K562 (cell line): ENCODE measurements around the gene DALRD3. TPM values are rescaled to one million over a fixed set of nuclear protein-coding genes. Genes with fewer than 3 reads are reported as not detected.

Source experiments
- ATF7 ChIP-seq: fragments of 450-650 bp; IDR thresholded peaks from 2 replicates; pipeline ENCODE4 v1.7.1; 2014; ENCODE audit warnings: mild to moderate bottlenecking, moderate library complexity
- C11orf30 ChIP-seq: fragments of 450-650 bp; IDR thresholded peaks from 2 replicates; pipeline ENCODE4 v1.6.1; 2016; ENCODE audit warnings: low read depth, mild to moderate bottlenecking
- CXXC5 ChIP-seq: fragments of 250-450 bp; sonication (Bioruptor Pico); IDR thresholded peaks from 2 replicates; pipeline ENCODE4 v1.8.0; 2022; ENCODE audit warnings: inconsistent platforms, mild to moderate bottlenecking, moderate library complexity
- FOS ChIP-seq: IDR thresholded peaks from 3 replicates; pipeline ENCODE4 v1.6.1; 2011; ENCODE audit not compliant: insufficient read length; ENCODE audit errors: extremely low read depth
- JUN ChIP-seq, 2 experiments: sonication (generic) in 1 of 2; formaldehyde crosslinking in 1 of 2; IDR thresholded peaks; 2 replicates each; pipeline versions ENCODE4 v1.6.1 to v1.8.0; 2012 to 2022; ENCODE audit warnings: borderline replicate concordance in 2 of 2, mild to moderate bottlenecking in 2 of 2, improper control_type of control experiment in 1 of 2, low read depth in 1 of 2, low read length in 1 of 2, missing genetic modification reagents in 1 of 2
- LCOR ChIP-seq: sonication (generic); formaldehyde crosslinking; IDR thresholded peaks from 2 replicates; pipeline ENCODE4 v1.8.0; 2022; ENCODE audit warnings: mild to moderate bottlenecking, missing genetic modification reagents
- MAZ ChIP-seq, 2 experiments: fragments of 450-650 bp in 1 of 2; sonication (generic) in 1 of 2; formaldehyde crosslinking; IDR thresholded peaks in 1 of 2; conservative IDR thresholded peaks in 1 of 2; 2 replicates each; pipeline versions ENCODE4 v1.4.0 to v1.5.0; 2020; ENCODE audit warnings: mild to moderate bottlenecking in 1 of 2, missing genetic modification reagents in 1 of 2
- NEUROD1 ChIP-seq: fragments of 150-350 bp; IDR thresholded peaks from 2 replicates; pipeline ENCODE4 v1.6.1; 2014; ENCODE audit warnings: borderline replicate concordance, low read length, low read depth; ENCODE audit not compliant: partially characterized antibody
- NFXL1 ChIP-seq: fragments of 450-650 bp; formaldehyde crosslinking; IDR thresholded peaks from 2 replicates; pipeline ENCODE4 v1.4.0; 2021; ENCODE audit warnings: mild to moderate bottlenecking
- RCOR1 ChIP-seq, 2 experiments: IDR thresholded peaks; 2 replicates each; pipeline ENCODE4 v1.6.1; 2012; ENCODE audit warnings: low read depth in 2 of 2, low read length in 2 of 2, borderline replicate concordance in 1 of 2, improper control_type of control experiment in 1 of 2
- SAFB2 ChIP-seq: fragments of 200-400 bp; formaldehyde crosslinking; IDR thresholded peaks from 2 replicates; pipeline ENCODE4 v1.6.1; 2018; ENCODE audit warnings: borderline replicate concordance, low read length, low read depth, moderate library complexity; ENCODE audit not compliant: severe bottlenecking
- TBP ChIP-seq: optimal IDR thresholded peaks from 2 replicates; pipeline ENCODE3; 2011; ENCODE audit warnings: low read depth, low read length, improper control_type of control experiment
- XRCC5 ChIP-seq: fragments of 200-400 bp; formaldehyde crosslinking; IDR thresholded peaks from 2 replicates; pipeline ENCODE4 v1.6.1; 2017; ENCODE audit warnings: low read depth, mild to moderate bottlenecking, low read length
- ZBTB7A ChIP-seq: IDR thresholded peaks from 2 replicates; pipeline ENCODE4 v1.6.1; 2011; ENCODE audit warnings: low read depth, mild to moderate bottlenecking, low read length, moderate library complexity, borderline replicate concordance; ENCODE audit not compliant: control insufficient read depth
- ZNF764 ChIP-seq: fragments of 250-450 bp; sonication (Bioruptor Pico); IDR thresholded peaks from 2 replicates; pipeline ENCODE4 v1.4.0; 2020; ENCODE audit warnings: low read depth, mild to moderate bottlenecking, moderate library complexity
- polyA plus RNA-seq, 8 experiments: library from polyadenylated mRNA; depleted of rRNA in 4 of 8; stranded (reverse) in 5 of 8; unstranded in 3 of 8; fragments of >200 nt; fragmentation: Nextera tagmentation in 2 of 8; fragmentation: Illumina TruSeq in 1 of 8; extraction: Ambion mirVana in 2 of 8; extraction: Trizol in 1 of 8; gene quantifications; 2 replicates each; pipeline versions ENCODE4 v1.2.1 to v1.2.3, GENCODE V29; 2011 to 2014; ENCODE audit warnings: inconsistent platforms in 1 of 8, missing spikeins in 1 of 8
- total RNA-seq, 7 experiments: library from RNA; depleted of rRNA in 6 of 7; stranded (reverse); fragments of >200 nt in 6 of 7; fragmentation: Illumina TruSeq in 2 of 7; extraction: Trizol in 2 of 7; gene quantifications; 2 replicates each; pipeline versions ENCODE4 v1.2.1 to v1.2.3, GENCODE V29; 2011 to 2021; ENCODE audit warnings: low replicate concordance in 1 of 7
- TF ChIP-seq, protein P1 (sequence below), 2 experiments: fragments of 450-650 bp; IDR thresholded peaks; 2 replicates each; pipeline ENCODE4 v1.6.1; 2016; ENCODE audit warnings: mild to moderate bottlenecking in 2 of 2, borderline replicate concordance in 1 of 2, low read depth in 1 of 2, moderate library complexity in 1 of 2

Gene DALRD3
- total and polyA plus RNA-seq, 9 of the 15 experiments (the other 6 are each of a cell fraction or from before 2014, with no cell fraction given): 6.6 to 31.3 (median 14.4) TPM

DNA sequence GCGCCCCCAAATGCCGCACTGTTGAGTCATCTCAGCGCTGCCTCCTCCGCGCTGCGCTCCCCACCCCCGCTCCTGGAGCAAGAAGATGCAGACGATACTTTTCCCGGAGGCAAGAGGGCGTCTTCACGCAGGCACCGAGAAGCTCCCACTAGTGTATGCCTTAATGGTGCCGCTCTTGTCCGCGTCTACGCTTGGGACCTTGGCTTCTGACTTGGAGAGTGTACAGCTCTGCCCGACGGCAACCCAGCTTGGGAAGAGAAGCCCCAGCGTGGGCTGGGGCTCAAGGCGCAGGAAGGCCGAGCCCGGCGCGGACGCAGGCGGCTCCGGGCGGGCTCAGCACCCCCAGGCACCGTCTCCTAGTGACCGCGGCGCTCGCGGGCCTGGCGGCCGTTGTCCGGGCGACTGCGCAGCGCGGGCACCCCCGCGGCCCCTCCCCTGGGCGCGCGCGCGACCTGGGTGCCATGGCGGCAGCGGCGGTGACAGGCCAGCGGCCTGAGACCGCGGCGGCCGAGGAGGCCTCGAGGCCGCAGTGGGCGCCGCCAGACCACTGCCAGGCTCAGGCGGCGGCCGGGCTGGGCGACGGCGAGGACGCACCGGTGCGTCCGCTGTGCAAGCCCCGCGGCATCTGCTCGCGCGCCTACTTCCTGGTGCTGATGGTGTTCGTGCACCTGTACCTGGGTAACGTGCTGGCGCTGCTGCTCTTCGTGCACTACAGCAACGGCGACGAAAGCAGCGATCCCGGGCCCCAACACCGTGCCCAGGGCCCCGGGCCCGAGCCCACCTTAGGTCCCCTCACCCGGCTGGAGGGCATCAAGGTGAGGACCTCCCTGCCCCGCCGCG lies 28.4 kb downstream of the DALRD3 start, which contains the start of gene P4HTM (continued):
- TF ChIP-seq, protein P1, sequence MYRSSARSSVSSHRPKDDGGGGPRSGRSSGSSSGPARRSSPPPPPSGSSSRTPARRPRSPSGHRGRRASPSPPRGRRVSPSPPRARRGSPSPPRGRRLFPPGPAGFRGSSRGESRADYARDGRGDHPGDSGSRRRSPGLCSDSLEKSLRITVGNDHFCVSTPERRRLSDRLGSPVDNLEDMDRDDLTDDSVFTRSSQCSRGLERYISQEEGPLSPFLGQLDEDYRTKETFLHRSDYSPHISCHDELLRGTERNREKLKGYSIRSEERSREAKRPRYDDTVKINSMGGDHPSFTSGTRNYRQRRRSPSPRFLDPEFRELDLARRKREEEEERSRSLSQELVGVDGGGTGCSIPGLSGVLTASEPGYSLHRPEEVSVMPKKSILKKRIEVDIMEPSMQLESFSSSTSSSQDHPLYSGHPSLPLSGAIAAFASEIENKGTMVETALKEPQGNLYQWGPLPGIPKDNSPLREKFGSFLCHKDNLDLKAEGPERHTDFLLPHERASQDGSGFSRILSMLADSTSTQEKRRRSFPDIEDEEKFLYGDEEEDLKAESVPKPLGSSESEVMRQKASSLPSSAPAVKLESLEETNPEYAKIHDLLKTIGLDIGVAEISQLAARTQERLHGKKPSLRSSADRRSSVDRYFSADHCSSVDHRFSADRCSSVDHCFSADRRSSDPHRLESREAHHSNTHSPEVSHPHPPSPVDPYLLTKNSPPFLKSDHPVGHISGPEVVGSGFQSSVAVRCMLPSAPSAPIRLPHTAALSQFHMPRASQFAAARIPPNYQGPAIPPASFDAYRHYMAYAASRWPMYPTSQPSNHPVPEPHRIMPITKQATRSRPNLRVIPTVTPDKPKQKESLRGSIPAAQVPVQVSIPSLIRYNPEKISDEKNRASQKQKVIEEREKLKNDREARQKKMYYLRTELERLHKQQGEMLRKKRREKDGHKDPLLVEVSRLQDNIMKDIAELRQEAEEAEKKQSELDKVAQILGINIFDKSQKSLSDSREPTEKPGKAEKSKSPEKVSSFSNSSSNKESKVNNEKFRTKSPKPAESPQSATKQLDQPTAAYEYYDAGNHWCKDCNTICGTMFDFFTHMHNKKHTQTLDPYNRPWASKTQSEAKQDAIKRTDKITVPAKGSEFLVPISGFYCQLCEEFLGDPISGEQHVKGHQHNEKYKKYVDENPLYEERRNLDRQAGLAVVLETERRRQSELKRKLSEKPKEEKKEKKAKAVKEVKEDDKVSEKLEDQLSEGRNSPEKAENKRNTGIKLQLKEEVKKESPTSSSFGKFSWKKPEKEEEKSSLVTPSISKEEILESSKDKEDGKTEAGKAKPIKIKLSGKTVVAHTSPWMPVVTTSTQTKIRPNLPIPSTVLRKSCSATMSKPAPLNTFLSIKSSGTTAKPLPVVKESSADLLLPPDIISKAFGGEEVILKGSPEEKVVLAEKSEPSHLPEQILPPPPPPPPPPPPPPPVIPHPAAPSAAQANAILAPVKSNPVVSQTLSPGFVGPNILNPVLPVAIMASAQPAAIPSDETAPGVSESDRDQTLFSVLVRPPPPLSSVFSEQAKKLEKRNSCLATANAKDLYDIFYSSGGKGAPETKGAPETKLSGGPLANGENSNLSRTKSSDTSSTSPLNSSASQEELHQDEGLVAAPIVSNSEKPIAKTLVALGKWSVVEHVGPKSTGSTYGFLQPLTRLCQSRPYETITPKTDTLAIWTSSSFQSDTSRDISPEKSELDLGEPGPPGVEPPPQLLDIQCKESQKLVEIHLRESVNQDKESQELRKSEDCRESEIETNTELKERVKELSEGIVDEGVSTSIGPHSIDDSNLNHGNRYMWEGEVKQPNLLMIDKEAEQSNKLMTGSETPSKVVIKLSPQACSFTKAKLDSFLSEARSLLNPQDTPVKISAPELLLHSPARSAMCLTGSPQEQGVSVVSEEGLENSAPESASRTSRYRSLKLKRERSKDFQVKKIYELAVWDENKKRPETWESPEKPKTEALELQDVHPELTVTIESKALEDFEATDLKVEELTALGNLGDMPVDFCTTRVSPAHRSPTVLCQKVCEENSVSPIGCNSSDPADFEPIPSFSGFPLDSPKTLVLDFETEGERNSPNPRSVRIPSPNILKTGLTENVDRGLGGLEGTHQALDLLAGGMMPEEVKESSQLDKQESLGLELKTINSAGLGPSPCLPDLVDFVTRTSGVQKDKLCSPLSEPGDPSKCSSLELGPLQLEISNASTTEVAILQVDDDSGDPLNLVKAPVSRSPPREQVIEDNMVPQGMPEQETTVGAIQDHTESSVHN (IDR thresholded peaks at IDR 0.05; ENCODE audit: borderline replicate concordance in 1 of 2, low read depth in 1 of 2): no peak
- peak in 1 of 2 experiments; percentile 67; a peak in 1 of 4 replicates for TF ChIP-seq RCOR1 (IDR thresholded peaks at IDR 0.05; ENCODE audit: borderline replicate concordance in 1 of 2, low read depth in 2 of 2, low read length in 2 of 2)
- peak; percentile 66; the same call in 1 of the 2 replicates for TF ChIP-seq CXXC5 (CRISPR knock-in tag)
- TF ChIP-seq ZNF764: no peak
- TF ChIP-seq NFXL1 (CRISPR knock-in tag): no peak
- TF ChIP-seq ATF7: peak; percentile 65; the same call in 1 of the 2 replicates
- TF ChIP-seq FOS: peak; percentile 24
- TF ChIP-seq TBP: peak; percentile 43
- 0 out of 2 replicates have a peak, but pooled peaks have one; percentile 52 for TF ChIP-seq LCOR
- TF ChIP-seq ZBTB7A: peak; percentile 74; the same call in 1 of the 2 replicates
- peak; percentile 74; the same call in 1 of the 2 replicates for TF ChIP-seq C11orf30
- TF ChIP-seq SAFB2: no peak
- peak; percentile 90 for TF ChIP-seq JUN (IDR thresholded peaks at IDR 0.05; ENCODE audit: borderline replicate concordance, low read depth, low read length)
- TF ChIP-seq JUN (CRISPR knock-in tag; IDR thresholded peaks at IDR 0.05; ENCODE audit: borderline replicate concordance): no peak
- TF ChIP-seq NEUROD1: peak; percentile 44
- TF ChIP-seq XRCC5: peak; percentile 44; the same call in 1 of the 2 replicates
- TF ChIP-seq MAZ (CRISPR knock-in tag; conservative IDR thresholded peaks at IDR 0.05 in 1 of 2, IDR thresholded peaks at IDR 0.05 in 1 of 2): peak; percentile 62 to 90
